Osteocyte (in vitro differentiated cells): ENCODE measurements around the gene MCRS1. TPM values are rescaled to one million over a fixed set of nuclear protein-coding genes. Genes with fewer than 3 reads are reported as not detected.
"Not testable (repeated sequence)": the region's sequence is repeated elsewhere in the genome, so short reads cannot be mapped to it uniquely, and the experiment has no call there.

Experiments used
- DNase-seq: peaks from one replicate; pipeline ENCODE4 v3.0.0; 2021; ENCODE audit warnings: mixed read lengths; ENCODE audit not compliant: unreplicated experiment; ENCODE audit errors: extremely low spot score
- H3K27ac Mint-ChIP-seq: one replicate; pipeline ENCODE4 v1.8.0; 2021; ENCODE audit warnings: mild to moderate bottlenecking, mixed read lengths; ENCODE audit not compliant: unreplicated experiment
- H3K27me3 Mint-ChIP-seq: one replicate; pipeline ENCODE4 v1.8.0; 2021; ENCODE audit warnings: mixed read lengths; ENCODE audit not compliant: unreplicated experiment
- H3K36me3 Mint-ChIP-seq: one replicate; pipeline ENCODE4 v1.8.0; 2021; ENCODE audit warnings: mixed read lengths; ENCODE audit not compliant: unreplicated experiment
- H3K4me1 Mint-ChIP-seq: one replicate; pipeline ENCODE4 v1.8.0; 2021; ENCODE audit warnings: mixed read lengths; ENCODE audit not compliant: unreplicated experiment
- H3K4me3 Mint-ChIP-seq: one replicate; pipeline ENCODE4 v1.8.0; 2021; ENCODE audit warnings: mild to moderate bottlenecking, moderate library complexity, mixed read lengths; ENCODE audit not compliant: unreplicated experiment
- H3K9me3 Mint-ChIP-seq: one replicate; pipeline ENCODE4 v1.8.0; 2021; ENCODE audit warnings: mixed read lengths; ENCODE audit not compliant: unreplicated experiment
- CTCF ChIP-seq: fragments of 200-600 bp; sonication (generic); IDR thresholded peaks from 2 replicates; pipeline ENCODE4 v1.5.0; 2021; ENCODE audit warnings: antibody characterized with exemption, mild to moderate bottlenecking, moderate library complexity
- total RNA-seq: library from RNA; stranded (reverse); gene quantifications from 2 replicates; pipeline ENCODE4 v1.2.1, GENCODE V29; 2021

MCRS1 gene
- total RNA-seq, 1 donor from 2014 or later = 69.3 TPM

- no peaks in the 10 kb centered on the region for H3K27me3 Mint-ChIP-seq
- no peak for TF ChIP-seq CTCF
- no peak for DNase-seq
- no peaks in the 10 kb centered on the region for H3K9me3 Mint-ChIP-seq
- H3K4me1 Mint-ChIP-seq = peaks cover 8% of the 10 kb centered on the region
- H3K27ac Mint-ChIP-seq = no peak overlapping the region
- H3K4me3 Mint-ChIP-seq = no peak overlapping the region
- H3K36me3 Mint-ChIP-seq = no peaks in the 10 kb centered on the region
These were observed 55.4 kb downstream of the MCRS1 start for GRCh38 chr12:49512546-49512945.

- TF ChIP-seq CTCF = no peak
- no peak overlapping the region for H3K27ac Mint-ChIP-seq
- DNase-seq = no peak
- no peaks in the 10 kb centered on the region for H3K36me3 Mint-ChIP-seq
- no peak overlapping the region for H3K4me3 Mint-ChIP-seq
- H3K4me1 Mint-ChIP-seq = peaks cover 17% of the 10 kb centered on the region
- H3K9me3 Mint-ChIP-seq = no peaks in the 10 kb centered on the region
- H3K27me3 Mint-ChIP-seq = no peaks in the 10 kb centered on the region
These were observed 56.5 kb downstream of the MCRS1 start for GRCh38 chr12:49511410-49511809.

GRCh38 chr12:49509681-49510080 lies 58.3 kb downstream of the MCRS1 start:
- not testable (repeated sequence) for DNase-seq, H3K4me3 Mint-ChIP-seq, H3K27me3 Mint-ChIP-seq, H3K36me3 Mint-ChIP-seq, H3K9me3 Mint-ChIP-seq, H3K27ac Mint-ChIP-seq
- peaks cover 12% of the 10 kb centered on the region for H3K4me1 Mint-ChIP-seq

Other genes with a start within 250 kb of the MCRS1 start
- 8.0 and 9.6 TPM in 2 replicates for gene TROAP, start 244.9 kb downstream of the MCRS1 start, total RNA-seq
- gene C1QL4, start 231.0 kb downstream of the MCRS1 start, total RNA-seq = 0.16 TPM in 1 of 2 replicates, not detected in the other
- 0.55 and 0.99 TPM in 2 replicates for gene DNAJC22, start 221.3 kb downstream of the MCRS1 start, total RNA-seq
- gene SPATS2, start 200.7 kb downstream of the MCRS1 start, total RNA-seq = 25.2 and 25.6 TPM in 2 replicates
- gene KCNH3, start 29.1 kb downstream of the MCRS1 start, total RNA-seq = 0.35 TPM in 1 of 2 replicates, not detected in the other
- gene FAM186B, start 37.5 kb upstream of the MCRS1 start, total RNA-seq = 0.30 and 0.50 TPM in 2 replicates
- 25.6 and 28.9 TPM in 2 replicates for gene PRPF40B, start 55.4 kb upstream of the MCRS1 start, total RNA-seq
- gene FMNL3, start 139.3 kb upstream of the MCRS1 start, total RNA-seq = 37.4 and 37.7 TPM in 2 replicates
- 385 TPM in 2 replicates for gene TMBIM6, start 173.4 kb upstream of the MCRS1 start, total RNA-seq